ENCODE measurements around the gene B3GALNT2. TPM values are rescaled to one million over a fixed set of nuclear protein-coding genes. Genes with fewer than 3 reads are reported as not detected.

The B3GALNT2 gene
- total and polyA plus RNA-seq, 2 of the 4 experiments (the other 2 are of a cell fraction): 11.0 to 32.8 TPM

DNA sequence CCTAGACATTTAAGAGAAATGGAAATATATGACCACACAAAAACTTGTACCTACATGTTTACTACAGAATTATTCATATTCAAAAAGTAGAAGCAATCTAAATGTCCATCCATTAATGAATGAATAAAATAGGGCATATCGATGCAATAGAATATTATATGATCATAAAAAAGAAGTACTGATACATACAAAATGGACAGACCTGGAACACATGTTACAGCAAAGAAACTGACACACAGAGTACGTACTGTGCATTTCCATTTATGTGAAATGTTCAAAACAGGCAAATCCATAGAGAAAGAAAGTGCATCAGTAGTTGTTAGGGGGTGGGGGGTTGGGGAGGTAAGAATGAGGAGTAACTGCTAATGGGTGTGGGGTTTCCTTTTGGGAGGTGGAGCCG, 39.2 kb downstream of the B3GALNT2 start:
- peaks cover 2% of the 10 kb centered on the region; the same call in 1 of the 2 replicates for H3K4me1 ChIP-seq (ENCODE audit: control insufficient read depth, insufficient read depth, low read length)
- H3K27ac ChIP-seq (ENCODE audit: insufficient read depth, low read length): no peak overlapping the region
- TF ChIP-seq SMC3 (IDR thresholded peaks at IDR 0.05; ENCODE audit: low read depth, low read length) (no peak), CEBPB (IDR thresholded peaks at IDR 0.05; ENCODE audit: low read depth, low read length) (no peak), CHD1 (IDR thresholded peaks at IDR 0.05; ENCODE audit: low read depth, low read length) (no peak), MAZ (IDR thresholded peaks at IDR 0.05; ENCODE audit: borderline replicate concordance, low read depth, low read length) (no peak), RAD21 (IDR thresholded peaks at IDR 0.05; ENCODE audit: low read length) (no peak), MAFK (IDR thresholded peaks at IDR 0.05; ENCODE audit: low read depth, low read length) (no peak), RCOR1 (IDR thresholded peaks at IDR 0.05; ENCODE audit: insufficient replicate concordance, low read length) (no peak), MXI1 (IDR thresholded peaks at IDR 0.05; ENCODE audit: borderline replicate concordance, low read depth, low read length) (no peak), RFX5 (IDR thresholded peaks at IDR 0.05; ENCODE audit: low read depth, low read length) (no peak), FOS (IDR thresholded peaks at IDR 0.05; ENCODE audit: low read depth, low read length) (no peak), NFE2L2 (IDR thresholded peaks at IDR 0.05; ENCODE audit: low read depth, low read length) (no peak), POLR2A (IDR thresholded peaks at IDR 0.05; ENCODE audit: low read depth, low read length) (no peak)
- TF ChIP-seq, protein P1, sequence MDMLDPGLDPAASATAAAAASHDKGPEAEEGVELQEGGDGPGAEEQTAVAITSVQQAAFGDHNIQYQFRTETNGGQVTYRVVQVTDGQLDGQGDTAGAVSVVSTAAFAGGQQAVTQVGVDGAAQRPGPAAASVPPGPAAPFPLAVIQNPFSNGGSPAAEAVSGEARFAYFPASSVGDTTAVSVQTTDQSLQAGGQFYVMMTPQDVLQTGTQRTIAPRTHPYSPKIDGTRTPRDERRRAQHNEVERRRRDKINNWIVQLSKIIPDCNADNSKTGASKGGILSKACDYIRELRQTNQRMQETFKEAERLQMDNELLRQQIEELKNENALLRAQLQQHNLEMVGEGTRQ (IDR thresholded peaks at IDR 0.05; ENCODE audit: low read depth, low read length): no peak
- TF ChIP-seq, protein P2, sequence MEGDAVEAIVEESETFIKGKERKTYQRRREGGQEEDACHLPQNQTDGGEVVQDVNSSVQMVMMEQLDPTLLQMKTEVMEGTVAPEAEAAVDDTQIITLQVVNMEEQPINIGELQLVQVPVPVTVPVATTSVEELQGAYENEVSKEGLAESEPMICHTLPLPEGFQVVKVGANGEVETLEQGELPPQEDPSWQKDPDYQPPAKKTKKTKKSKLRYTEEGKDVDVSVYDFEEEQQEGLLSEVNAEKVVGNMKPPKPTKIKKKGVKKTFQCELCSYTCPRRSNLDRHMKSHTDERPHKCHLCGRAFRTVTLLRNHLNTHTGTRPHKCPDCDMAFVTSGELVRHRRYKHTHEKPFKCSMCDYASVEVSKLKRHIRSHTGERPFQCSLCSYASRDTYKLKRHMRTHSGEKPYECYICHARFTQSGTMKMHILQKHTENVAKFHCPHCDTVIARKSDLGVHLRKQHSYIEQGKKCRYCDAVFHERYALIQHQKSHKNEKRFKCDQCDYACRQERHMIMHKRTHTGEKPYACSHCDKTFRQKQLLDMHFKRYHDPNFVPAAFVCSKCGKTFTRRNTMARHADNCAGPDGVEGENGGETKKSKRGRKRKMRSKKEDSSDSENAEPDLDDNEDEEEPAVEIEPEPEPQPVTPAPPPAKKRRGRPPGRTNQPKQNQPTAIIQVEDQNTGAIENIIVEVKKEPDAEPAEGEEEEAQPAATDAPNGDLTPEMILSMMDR (conservative IDR thresholded peaks at IDR 0.05; ENCODE audit: low read depth, low read length): no peak
- no peak overlapping the region for H4K5ac ChIP-seq (ENCODE audit: low read depth, low read length)
- BruUV-seq (replicated peaks): no TSS peak
- dilution Hi-C loops (cut with HindIII; ENCODE audit: low sequenced_read_pairs, unreplicated experiment): no loop called here
- ATAC-seq (ENCODE audit: low read depth): no peak
- no CpG with 5 or more reads among the region's 3 CpGs for WGBS, 2 experiments (ENCODE audit: extremely low coverage in 2 of 2, insufficient read length in 1 of 2)
- no peaks in the 10 kb centered on the region for H3K9me1 ChIP-seq (ENCODE audit: insufficient read depth, low read length)
- no peak for DNase-seq
- no peak overlapping the region for H2BK20ac ChIP-seq (ENCODE audit: low read depth, low read length)
- H2AFZ ChIP-seq (replicated peaks; ENCODE audit: low read length, poor library complexity): no peak overlapping the region
- H4K20me1 ChIP-seq (ENCODE audit: insufficient read depth, low read length): no peaks in the 10 kb centered on the region
- no peak overlapping the region for H3K4ac ChIP-seq (ENCODE audit: low read depth, low read length)
- intact Hi-C loops (cut with micrococcal nuclease): no loop called here
- no peak overlapping the region for H3K9ac ChIP-seq (ENCODE audit: low read depth, low read length)
- no peak overlapping the region for H3K23ac ChIP-seq (ENCODE audit: low read depth, low read length)
- H3K56ac ChIP-seq (ENCODE audit: extremely low read depth, insufficient read depth, low read length): no peak overlapping the region
- in situ Hi-C loops (cut with MboI; ENCODE audit: low sequenced_read_pairs): no loop called here
- POLR2A ChIA-PET (ENCODE audit: unreplicated experiment): no interaction called here
- no peak overlapping the region for H2BK15ac ChIP-seq (ENCODE audit: low read depth, low read length)
- no peak overlapping the region for H3K14ac ChIP-seq (replicated peaks; ENCODE audit: low read depth, low read length)
- H2AK9ac ChIP-seq (replicated peaks; ENCODE audit: low read depth, low read length, poor library complexity): no peak overlapping the region
- H3K27me3 ChIP-seq (ENCODE audit: control insufficient read depth, insufficient read depth, low read length): no peaks in the 10 kb centered on the region
- no peak overlapping the region for H4K91ac ChIP-seq (ENCODE audit: insufficient read depth, low read depth, low read length)
- no peak overlapping the region for H2BK120ac ChIP-seq (ENCODE audit: low read depth, low read length)
- H3K79me1 ChIP-seq (ENCODE audit: low read depth in 1 of 2, low read length in 2 of 2): no peaks in the 10 kb centered on the region; a peak in 1 of 4 replicates
- CTCF ChIA-PET: no interaction called here
- H3K4me2 ChIP-seq (ENCODE audit: low read depth, low read length): no peak overlapping the region
- H3K18ac ChIP-seq (ENCODE audit: low read depth, low read length): no peak overlapping the region
- H2BK5ac ChIP-seq (ENCODE audit: low read depth, low read length, poor library complexity, severe bottlenecking): no peak overlapping the region
- H2AK5ac ChIP-seq (ENCODE audit: low read depth, low read length): no peak overlapping the region
- H3K4me3 ChIP-seq (ENCODE audit: insufficient read depth, low read depth, low read length): no peak overlapping the region
- no peaks in the 10 kb centered on the region for H3K9me3 ChIP-seq (ENCODE audit: control insufficient read depth, insufficient read depth, low read length)
- no peak overlapping the region for H4K8ac ChIP-seq (ENCODE audit: low read depth in 2 of 2, low read length in 2 of 2)
- 0 out of 2 replicates have a peak, but pooled peaks cover 9% of the 10 kb centered on the region for H3K36me3 ChIP-seq (ENCODE audit: control insufficient read depth, insufficient read depth, low read length)

Data from IMR-90 (cell line).